ENCODE data around the gene MPL.

Gene MPL

GRCh38 chr1:43337588-43337987 is at the start of gene MPL:
Gene MPL, plus strand, starts transcription at chr1:43337818. Its CDS starts 31 bp downstream, at chr1:43337849.
- no peaks in the 10 kb centered on the region for H3K27me3 Mint-ChIP-seq
- H3K4me3 Mint-ChIP-seq: no peak within 1 kb of the TSS
- no peaks in the 10 kb centered on the region for H3K9me3 Mint-ChIP-seq
- H3K4me1 Mint-ChIP-seq (ENCODE audit: low read depth): no peaks in the 10 kb centered on the region
- no peak within 1 kb of the TSS for H3K27ac Mint-ChIP-seq
- no peaks in the 10 kb centered on the region for H3K36me3 Mint-ChIP-seq (ENCODE audit: low read depth)

- Mint-ChIP-seq H3K4me3 (no peak overlapping the region), H3K4me1 (ENCODE audit: low read depth) (no peaks in the 10 kb centered on the region), H3K36me3 (ENCODE audit: low read depth) (no peaks in the 10 kb centered on the region), H3K9me3 (no peaks in the 10 kb centered on the region), H3K27ac (no peak overlapping the region), H3K27me3 (no peaks in the 10 kb centered on the region)
Observed at GRCh38 chr1:43288058-43288784, 49.4 kb upstream of the MPL start.

DNA sequence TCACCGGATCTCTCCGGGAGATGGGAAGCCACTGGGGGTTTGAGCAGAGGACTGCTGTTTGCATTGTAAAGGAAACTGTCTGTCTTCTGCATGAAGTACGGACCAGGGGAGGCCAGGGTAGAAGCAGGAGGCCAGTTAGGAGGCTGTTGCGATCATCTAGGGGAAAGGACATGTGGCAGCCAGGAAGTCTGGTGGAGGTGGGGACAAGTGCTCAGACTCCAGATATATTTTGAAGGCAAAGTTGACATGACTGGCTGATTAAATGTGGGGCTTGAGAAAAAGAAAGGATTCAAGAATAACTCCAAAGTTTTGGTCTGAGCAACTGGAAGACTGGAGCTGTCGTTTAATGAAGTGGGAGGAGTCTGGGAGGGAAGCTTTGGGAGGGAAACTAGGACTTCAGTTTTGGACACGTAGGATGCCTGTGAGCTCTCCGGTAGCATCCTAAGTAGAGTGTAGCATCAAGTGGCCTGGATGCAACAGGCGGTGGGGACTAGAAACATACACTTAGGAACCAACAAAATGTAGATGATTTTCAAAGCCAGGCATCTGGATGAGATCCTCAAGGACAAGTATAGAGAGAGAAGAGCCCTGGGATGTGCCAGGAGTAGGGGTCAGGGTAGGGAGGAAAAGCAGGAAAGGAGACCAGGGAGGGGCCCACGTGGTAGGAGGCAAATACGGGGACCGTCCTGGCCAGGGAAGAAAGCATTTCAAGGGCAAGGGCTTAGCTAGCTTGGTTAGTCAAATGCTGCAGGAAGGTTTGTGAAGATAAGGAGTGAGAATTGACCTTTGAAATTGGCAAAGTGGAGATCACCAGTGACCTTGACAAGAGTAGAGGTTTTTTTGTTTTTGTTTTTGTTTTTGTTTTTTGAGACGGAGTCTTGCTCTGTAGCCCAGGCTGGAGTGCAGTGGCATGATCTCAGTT is 48.6 kb upstream of the MPL start:
- Mint-ChIP-seq H3K27me3 (no peaks in the 10 kb centered on the region), H3K9me3 (no peaks in the 10 kb centered on the region), H3K27ac (no peak overlapping the region), H3K4me3 (no peak overlapping the region), H3K4me1 (ENCODE audit: low read depth) (no peaks in the 10 kb centered on the region), H3K36me3 (ENCODE audit: low read depth) (no peaks in the 10 kb centered on the region)

DNA sequence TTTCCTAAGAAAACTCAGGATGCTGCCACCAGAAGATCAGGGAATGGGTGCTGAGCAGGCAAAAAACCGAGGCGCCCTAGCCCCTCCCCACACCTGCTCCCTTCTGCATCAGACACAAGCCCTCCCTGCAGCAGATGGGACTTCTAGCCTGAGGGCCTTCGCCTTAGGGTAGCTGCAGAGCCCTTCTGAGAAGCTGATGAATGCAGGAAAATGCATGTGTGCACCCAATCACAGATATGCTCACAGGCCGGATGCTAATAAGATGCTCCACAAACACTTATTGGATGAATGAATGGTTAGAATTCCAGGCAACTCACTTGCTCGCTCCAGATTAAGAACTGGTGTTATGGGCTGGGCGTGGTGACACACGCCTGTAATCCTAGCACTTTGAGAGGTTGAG is 45.4 kb upstream of the MPL start:
- H3K4me3 Mint-ChIP-seq: no peak overlapping the region
- H3K4me1 Mint-ChIP-seq (ENCODE audit: low read depth): peaks cover 14% of the 10 kb centered on the region

GRCh38 chr1:43292679-43293078 is 44.9 kb upstream of the MPL start:
- Mint-ChIP-seq H3K4me1 (ENCODE audit: low read depth) (peaks cover 14% of the 10 kb centered on the region), H3K4me3 (no peak overlapping the region), H3K27me3 (no peaks in the 10 kb centered on the region), H3K36me3 (ENCODE audit: low read depth) (no peaks in the 10 kb centered on the region), H3K9me3 (no peaks in the 10 kb centered on the region), H3K27ac (no peak overlapping the region)

More for the DNA sequence above, 45.4 kb upstream of the MPL start:
- Mint-ChIP-seq H3K36me3 (ENCODE audit: low read depth) (no peaks in the 10 kb centered on the region), H3K27me3 (no peaks in the 10 kb centered on the region), H3K27ac (no peak overlapping the region), H3K9me3 (no peaks in the 10 kb centered on the region)

GRCh38 chr1:43293176-43293575 is 44.4 kb upstream of the MPL start:
- no peaks in the 10 kb centered on the region for H3K27me3 Mint-ChIP-seq
- H3K36me3 Mint-ChIP-seq (ENCODE audit: low read depth): no peaks in the 10 kb centered on the region
- no peak overlapping the region for H3K4me3 Mint-ChIP-seq
- H3K27ac Mint-ChIP-seq: no peak overlapping the region
- peaks cover 14% of the 10 kb centered on the region for H3K4me1 Mint-ChIP-seq (ENCODE audit: low read depth)
- H3K9me3 Mint-ChIP-seq: no peaks in the 10 kb centered on the region

DNA sequence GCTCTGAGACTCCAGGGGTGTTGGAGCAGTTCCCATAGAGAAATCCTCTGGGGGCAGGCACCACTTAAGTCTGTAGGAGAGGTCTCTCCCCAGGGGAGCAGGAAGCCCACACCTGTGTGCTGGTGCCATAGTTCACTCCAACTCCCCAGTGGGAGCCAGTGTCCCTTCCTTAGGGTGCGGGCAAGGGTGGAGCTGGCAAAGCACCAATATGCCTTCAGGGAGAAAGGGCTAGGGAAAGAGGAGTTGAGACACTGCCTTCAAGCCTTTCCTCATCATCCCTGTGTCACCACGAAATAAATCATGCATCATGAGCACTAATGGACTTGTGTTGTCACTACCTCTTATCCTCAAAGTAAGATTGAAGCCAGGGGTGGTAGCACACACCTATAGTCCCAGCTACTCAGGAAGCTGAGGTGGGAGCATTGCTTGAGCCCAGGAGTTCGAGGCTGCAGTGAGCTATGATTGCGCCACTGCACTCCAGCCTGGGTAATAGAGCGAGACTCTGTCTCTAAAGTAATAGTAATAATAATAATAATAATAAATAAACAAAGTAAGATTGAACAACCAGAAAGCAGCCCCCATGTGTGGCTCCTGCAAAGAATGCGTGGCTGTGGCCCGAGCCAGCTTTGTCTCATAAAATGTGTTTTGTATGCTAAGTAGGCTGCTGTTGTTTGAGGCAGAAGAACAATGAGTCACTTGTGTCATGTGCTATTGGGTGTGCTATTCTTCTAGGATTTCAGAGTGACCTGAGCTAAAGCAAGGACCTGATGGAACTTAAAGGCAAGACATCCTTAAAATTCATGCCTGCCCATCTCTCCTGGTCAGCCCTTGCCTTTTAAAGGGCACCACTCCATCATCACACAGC is 43.5 kb upstream of the MPL start:
- H3K36me3 Mint-ChIP-seq (ENCODE audit: low read depth): no peaks in the 10 kb centered on the region
- H3K27ac Mint-ChIP-seq: no peak overlapping the region

DNA sequence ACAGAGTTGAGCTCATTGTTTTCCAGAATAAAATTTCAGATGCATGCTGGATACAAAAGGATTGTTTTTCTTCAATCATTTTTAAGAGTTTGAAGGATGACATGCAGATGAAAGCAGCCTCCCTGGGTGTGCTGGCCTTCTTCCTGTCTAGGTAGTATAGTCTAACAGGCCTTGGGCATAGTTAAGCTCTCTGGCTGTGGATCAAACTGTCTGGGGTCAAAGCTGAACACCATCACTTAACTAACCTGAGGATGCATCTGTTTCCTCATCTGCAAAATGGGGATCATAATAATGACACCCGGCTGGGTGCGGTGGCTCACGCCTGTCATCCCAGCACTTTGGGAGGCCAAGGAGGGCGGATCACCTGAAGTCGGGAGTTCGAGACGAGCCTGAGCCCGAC is 42.9 kb upstream of the MPL start:
- Mint-ChIP-seq H3K4me3 (no peak overlapping the region), H3K27ac (no peak overlapping the region), H3K36me3 (ENCODE audit: low read depth) (no peaks in the 10 kb centered on the region), H3K9me3 (no peaks in the 10 kb centered on the region), H3K27me3 (no peaks in the 10 kb centered on the region), H3K4me1 (ENCODE audit: low read depth) (peaks cover 14% of the 10 kb centered on the region)

More for the DNA sequence above, 43.5 kb upstream of the MPL start:
- Mint-ChIP-seq H3K4me3 (no peak overlapping the region), H3K27me3 (no peaks in the 10 kb centered on the region), H3K4me1 (ENCODE audit: low read depth) (peaks cover 14% of the 10 kb centered on the region), H3K9me3 (no peaks in the 10 kb centered on the region)

DNA sequence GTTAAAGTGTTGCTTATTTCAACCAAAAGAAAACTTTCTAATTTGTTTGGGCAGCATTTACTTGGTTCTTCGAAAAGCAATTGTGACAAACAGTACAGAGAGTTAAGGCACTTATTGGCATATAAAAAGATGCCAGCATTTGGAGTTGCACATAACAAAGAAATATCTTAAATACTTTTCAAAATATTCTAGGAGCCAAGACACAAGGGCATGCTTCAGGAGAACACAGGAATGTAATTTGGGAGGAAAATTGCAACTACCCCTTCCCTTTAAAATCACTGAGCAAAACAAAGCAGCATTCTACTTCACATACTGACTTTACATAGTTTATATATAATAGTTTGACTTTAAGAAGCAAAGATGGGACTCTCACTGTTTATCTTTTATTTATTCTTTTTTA is 41.4 kb upstream of the MPL start:
- Mint-ChIP-seq H3K36me3 (ENCODE audit: low read depth) (no peaks in the 10 kb centered on the region), H3K9me3 (no peaks in the 10 kb centered on the region), H3K27me3 (no peaks in the 10 kb centered on the region), H3K27ac (no peak overlapping the region), H3K4me1 (ENCODE audit: low read depth) (peaks cover 14% of the 10 kb centered on the region), H3K4me3 (no peak overlapping the region)

DNA sequence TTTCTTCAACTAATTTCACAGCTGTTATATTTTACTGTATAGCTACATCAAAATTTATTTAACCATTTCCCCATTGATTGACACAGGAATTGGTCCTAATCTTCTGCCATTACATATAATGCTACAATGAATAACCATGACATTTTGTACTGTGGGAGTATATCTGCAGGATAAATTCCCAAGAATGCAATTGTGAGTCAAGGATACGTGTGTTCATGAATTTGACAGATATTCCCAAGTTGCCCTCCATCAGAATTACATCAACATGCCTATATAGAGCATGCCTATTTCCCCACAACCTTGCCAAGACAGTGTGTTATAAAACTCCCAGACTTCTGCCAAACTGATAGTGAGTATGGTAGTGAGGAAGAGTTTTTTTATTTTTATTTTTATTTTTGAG is 39.6 kb upstream of the MPL start:
- H3K36me3 Mint-ChIP-seq (ENCODE audit: low read depth): no peaks in the 10 kb centered on the region
- no peaks in the 10 kb centered on the region for H3K9me3 Mint-ChIP-seq
- H3K27ac Mint-ChIP-seq: no peak overlapping the region
- H3K4me3 Mint-ChIP-seq: no peak overlapping the region
- no peaks in the 10 kb centered on the region for H3K27me3 Mint-ChIP-seq
- peaks cover 14% of the 10 kb centered on the region for H3K4me1 Mint-ChIP-seq (ENCODE audit: low read depth)

DNA sequence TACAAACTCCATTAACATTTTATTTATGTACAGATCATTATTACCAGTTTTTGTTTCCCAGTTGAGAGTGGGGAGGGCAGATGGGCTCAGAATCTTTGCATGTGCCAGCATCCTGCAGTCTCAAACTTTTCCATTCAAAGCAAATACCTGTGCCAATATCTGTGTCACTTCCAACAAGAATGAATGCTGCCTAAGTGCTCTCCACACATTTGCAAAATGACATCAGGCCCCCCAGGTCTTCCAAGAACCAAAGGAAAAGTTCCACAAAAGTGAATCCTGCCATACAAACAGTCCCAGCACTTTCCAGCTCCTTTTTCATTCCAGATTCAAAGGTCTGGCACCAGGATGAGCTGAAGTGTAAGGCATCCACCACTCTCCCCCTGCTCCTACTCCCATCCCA is 38.5 kb upstream of the MPL start:
- no peaks in the 10 kb centered on the region for H3K9me3 Mint-ChIP-seq
- no peaks in the 10 kb centered on the region for H3K36me3 Mint-ChIP-seq (ENCODE audit: low read depth)
- peaks cover 14% of the 10 kb centered on the region for H3K4me1 Mint-ChIP-seq (ENCODE audit: low read depth)
- no peak overlapping the region for H3K4me3 Mint-ChIP-seq
- H3K27ac Mint-ChIP-seq: no peak overlapping the region
- H3K27me3 Mint-ChIP-seq: no peaks in the 10 kb centered on the region

DNA sequence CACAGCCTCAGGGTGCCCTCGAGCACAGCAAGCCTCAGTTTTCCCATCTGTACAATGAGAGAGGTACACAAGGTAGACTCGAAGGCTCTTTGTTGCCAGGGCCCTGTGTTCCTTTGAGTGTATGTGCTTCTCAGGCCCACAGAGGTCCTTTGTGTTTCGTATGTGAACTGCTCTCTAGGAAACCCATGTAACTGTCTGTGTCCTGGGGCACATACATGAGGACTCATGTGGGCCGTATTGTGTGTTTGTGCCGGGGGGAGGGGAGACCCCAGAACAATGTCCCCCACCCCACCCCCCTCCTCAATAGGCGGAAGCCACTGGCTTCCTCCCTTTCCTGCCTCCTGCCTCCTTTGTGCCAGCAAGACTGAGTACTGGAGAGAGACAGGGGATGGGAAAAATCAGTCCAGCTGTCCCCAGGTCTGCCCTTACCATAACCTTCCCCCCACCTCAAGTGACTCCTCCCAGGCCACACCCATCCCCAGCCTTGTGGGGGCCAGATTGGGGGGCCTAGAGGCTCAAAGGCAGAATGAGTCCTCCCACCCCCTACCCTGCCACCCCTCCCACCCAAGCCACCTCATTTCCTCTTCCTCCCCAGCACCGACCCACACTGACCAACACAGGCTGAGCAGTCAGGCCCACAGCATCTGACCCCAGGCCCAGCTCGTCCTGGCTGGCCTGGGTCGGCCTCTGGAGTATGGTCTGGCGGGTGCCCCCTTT is 37.1 kb upstream of the MPL start, which contains the start of gene TIE1:
TSS of gene TIE1 (plus strand) at position 605 of the 717 bp plus-strand sequence. CDS start at position 695, 90 bp downstream.
- Mint-ChIP-seq H3K27ac (no peak within 1 kb of the TSS), H3K4me1 (ENCODE audit: low read depth) (peaks cover 6% of the 10 kb centered on the region), H3K27me3 (no peaks in the 10 kb centered on the region), H3K9me3 (no peaks in the 10 kb centered on the region), H3K4me3 (no peak within 1 kb of the TSS), H3K36me3 (ENCODE audit: low read depth) (no peaks in the 10 kb centered on the region)

GRCh38 chr1:43302201-43302600 is 35.4 kb upstream of the MPL start:
- Mint-ChIP-seq H3K4me1 (ENCODE audit: low read depth) (no peaks in the 10 kb centered on the region), H3K4me3 (no peak overlapping the region), H3K9me3 (no peaks in the 10 kb centered on the region), H3K36me3 (ENCODE audit: low read depth) (no peaks in the 10 kb centered on the region), H3K27ac (no peak overlapping the region), H3K27me3 (no peaks in the 10 kb centered on the region)
